Measurements from ENCODE around the gene KLHL5. TPM values are rescaled to one million over a fixed set of nuclear protein-coding genes. Genes with fewer than 3 reads are reported as not detected.

The KLHL5 gene
- total and polyA plus RNA-seq, 4 donors = 14.2 to 65.4 (median 25.6) TPM

- DNase-seq (ENCODE audit: low spot score) = peak; percentile 87
- Histone ChIP-seq H3K4me3 (ENCODE audit: low read depth in 1 of 3, low read length in 3 of 3) (peak overlapping the region; percentile 61 to 100 (median 71)), H3K9me3 (ENCODE audit: control insufficient read depth in 4 of 4, low read length in 3 of 4) (no peaks in the 10 kb centered on the region), H3K27ac (ENCODE audit: low read depth in 1 of 2, low read length in 2 of 2) (peak overlapping the region; percentile 87), H3K9ac (ENCODE audit: low read depth in 1 of 2, low read length in 2 of 2) (peak overlapping the region in 1 of 2 donors; percentile 73), H3K4me1 (ENCODE audit: control insufficient read depth in 4 of 4, insufficient read depth in 4 of 4, low read length in 3 of 4) (peaks cover 5 to 34% (median 17%) of the 10 kb centered on the region in 4 donors), H3K36me3 (ENCODE audit: control insufficient read depth in 4 of 4, insufficient read depth in 3 of 4, low read depth in 1 of 4, low read length in 3 of 4) (no peaks in the 10 kb centered on the region), H3K27me3 (ENCODE audit: control insufficient read depth in 4 of 4, insufficient read depth in 4 of 4, low read length in 3 of 4) (no peaks in the 10 kb centered on the region)
- WGBS = 1% methylated on average over 54 of the region's 54 CpGs
- TF ChIP-seq TAF1 (conservative IDR thresholded peaks at IDR 0.05) (peak; percentile 54), RAD21 (IDR thresholded peaks at IDR 0.05) (peak; percentile 27 to 32), RXRA (IDR thresholded peaks at IDR 0.05) (peak; percentile 7 to 41), ATF3 (IDR thresholded peaks at IDR 0.05) (no peak), NR2F2 (IDR thresholded peaks at IDR 0.05) (peak; percentile 74), FOXA1 (IDR thresholded peaks at IDR 0.05) (no peak), HNF4A (conservative IDR thresholded peaks at IDR 0.05) (peak; percentile 6 to 13), FOXA2 (IDR thresholded peaks at IDR 0.05) (no peak), SP1 (IDR thresholded peaks at IDR 0.05) (peak; percentile 54), JUND (IDR thresholded peaks at IDR 0.05) (no peak), ZBTB33 (IDR thresholded peaks at IDR 0.05) (no peak)
Measured at GRCh38 chr4:39044364-39044955, 17.6 kb upstream of the KLHL5 start.

- Histone ChIP-seq H3K9me3 (ENCODE audit: control insufficient read depth in 4 of 4, low read length in 3 of 4) (no peaks in the 10 kb centered on the region), H3K4me1 (ENCODE audit: control insufficient read depth in 4 of 4, insufficient read depth in 4 of 4, low read length in 3 of 4) (peaks cover 5 to 34% (median 17%) of the 10 kb centered on the region in 4 donors), H3K9ac (ENCODE audit: low read depth in 1 of 2, low read length in 2 of 2) (peak overlapping the region; percentile 68 to 78), H3K36me3 (ENCODE audit: control insufficient read depth in 4 of 4, insufficient read depth in 3 of 4, low read depth in 1 of 4, low read length in 3 of 4) (no peaks in the 10 kb centered on the region), H3K27me3 (ENCODE audit: control insufficient read depth in 4 of 4, insufficient read depth in 4 of 4, low read length in 3 of 4) (no peaks in the 10 kb centered on the region), H3K4me3 (ENCODE audit: low read depth in 1 of 3, low read length in 3 of 3) (peak overlapping the region; percentile 58 to 100 (median 71)), H3K27ac (ENCODE audit: low read depth in 1 of 2, low read length in 2 of 2) (peak overlapping the region; percentile 70 to 80)
- TF ChIP-seq RAD21 (IDR thresholded peaks at IDR 0.05) = no peak
- TF ChIP-seq YY1 (IDR thresholded peaks at IDR 0.05) = no peak
- no peak for TF ChIP-seq ATF3 (IDR thresholded peaks at IDR 0.05)
- no peak for TF ChIP-seq RXRA (IDR thresholded peaks at IDR 0.05)
- no peak for TF ChIP-seq GABPA (IDR thresholded peaks at IDR 0.05 in 1 of 2, conservative IDR thresholded peaks at IDR 0.05 in 1 of 2)
- TF ChIP-seq NR2F2 (IDR thresholded peaks at IDR 0.05) = no peak
- TF ChIP-seq MAX (IDR thresholded peaks at IDR 0.05) = no peak
- TF ChIP-seq JUND (IDR thresholded peaks at IDR 0.05) = no peak
- TF ChIP-seq HNF4G (IDR thresholded peaks at IDR 0.05) = no peak
- no peak for TF ChIP-seq REST (IDR thresholded peaks at IDR 0.05)
- WGBS = 1% methylated on average over 82 of the region's 82 CpGs
- peak; percentile 44 for DNase-seq (ENCODE audit: low spot score)
Measured at GRCh38 chr4:39044956-39045826, 16.8 kb upstream of the KLHL5 start.
